Ovary (tissue), 3 donors: Measurements from ENCODE around the gene VKORC1L1.

Experiments used
- EP300 ChIP-seq: sonication (generic); formaldehyde crosslinking; IDR thresholded peaks from one replicate; pipeline ENCODE4 v1.6.1; 2017; ENCODE audit warnings: antibody characterized with exemption
- POLR2A ChIP-seq: fragments of 450-650 bp; IDR thresholded peaks from one replicate; pipeline ENCODE4 v1.6.1; 2017; ENCODE audit warnings: antibody characterized with exemption, mild to moderate bottlenecking, moderate library complexity
- TF ChIP-seq, protein P1 (sequence below), 3 donors: fragments of 450-650 bp in 2 of 3; fragments of 200-600 bp in 1 of 3; IDR thresholded peaks; one replicate each; pipeline versions ENCODE4 v1.5.1 to v1.8.0; 2016 to 2022; ENCODE audit warnings: antibody characterized with exemption in 3 of 3, mild to moderate bottlenecking in 1 of 3
- donor health status: DM: no; HTN: no; CAD: no.

DNA sequence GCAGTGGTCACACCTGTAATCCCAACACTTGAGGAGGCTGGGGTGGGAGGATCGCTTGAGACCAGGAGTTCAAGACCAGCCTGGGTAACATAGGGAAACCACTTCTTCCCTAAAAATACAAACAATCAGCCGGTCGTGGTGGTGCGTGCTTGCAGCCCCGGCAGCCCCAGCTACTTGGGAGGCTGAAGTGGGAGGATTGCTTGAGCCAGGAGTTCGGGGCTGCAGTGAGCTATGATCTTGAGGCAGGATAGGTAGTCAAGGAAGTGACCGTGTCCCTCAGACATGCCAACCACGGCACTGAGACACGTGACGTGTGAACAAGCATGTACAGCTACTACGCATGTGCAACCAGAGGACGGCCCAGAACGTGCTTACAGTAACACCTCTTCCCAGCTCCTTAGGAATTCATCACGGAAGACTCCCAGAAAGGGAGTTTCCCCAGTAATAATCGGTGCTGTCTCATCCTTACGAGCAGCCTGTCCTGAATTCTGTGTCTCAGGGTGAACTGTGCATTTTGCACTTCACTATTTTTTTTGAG is 103.9 kb downstream of the VKORC1L1 start:
- TF ChIP-seq, protein P1, sequence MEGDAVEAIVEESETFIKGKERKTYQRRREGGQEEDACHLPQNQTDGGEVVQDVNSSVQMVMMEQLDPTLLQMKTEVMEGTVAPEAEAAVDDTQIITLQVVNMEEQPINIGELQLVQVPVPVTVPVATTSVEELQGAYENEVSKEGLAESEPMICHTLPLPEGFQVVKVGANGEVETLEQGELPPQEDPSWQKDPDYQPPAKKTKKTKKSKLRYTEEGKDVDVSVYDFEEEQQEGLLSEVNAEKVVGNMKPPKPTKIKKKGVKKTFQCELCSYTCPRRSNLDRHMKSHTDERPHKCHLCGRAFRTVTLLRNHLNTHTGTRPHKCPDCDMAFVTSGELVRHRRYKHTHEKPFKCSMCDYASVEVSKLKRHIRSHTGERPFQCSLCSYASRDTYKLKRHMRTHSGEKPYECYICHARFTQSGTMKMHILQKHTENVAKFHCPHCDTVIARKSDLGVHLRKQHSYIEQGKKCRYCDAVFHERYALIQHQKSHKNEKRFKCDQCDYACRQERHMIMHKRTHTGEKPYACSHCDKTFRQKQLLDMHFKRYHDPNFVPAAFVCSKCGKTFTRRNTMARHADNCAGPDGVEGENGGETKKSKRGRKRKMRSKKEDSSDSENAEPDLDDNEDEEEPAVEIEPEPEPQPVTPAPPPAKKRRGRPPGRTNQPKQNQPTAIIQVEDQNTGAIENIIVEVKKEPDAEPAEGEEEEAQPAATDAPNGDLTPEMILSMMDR (IDR thresholded peaks at IDR 0.05), result no peak
- no peak for TF ChIP-seq EP300
- no peak for TF ChIP-seq POLR2A
